Measurements from ENCODE around the gene RERE. TPM values are rescaled to one million over a fixed set of nuclear protein-coding genes. Genes with fewer than 3 reads are reported as not detected.

The RERE gene
- total RNA-seq, 1 experiment from 2014 or later: 161 TPM

GRCh38 chr1:8716238-8716637 is 101.2 kb downstream of the RERE start:
- ATAC-seq (no peak), DNase-seq (ENCODE audit: low spot score) (no peak)
- TF ChIP-seq TCF7 (CRISPR knock-in tag; IDR thresholded peaks at IDR 0.05; ENCODE audit: low read depth) (no peak), ZNF121 (CRISPR knock-in tag; IDR thresholded peaks at IDR 0.05) (0 out of 2 replicates have a peak, but pooled peaks have one; percentile 36)
- H3K4me3 Mint-ChIP-seq: no peak overlapping the region
- no peak overlapping the region for H3K27ac Mint-ChIP-seq
- H3K27me3 Mint-ChIP-seq (ENCODE audit: low read depth): no peaks in the 10 kb centered on the region
- H3K36me3 Mint-ChIP-seq: no peaks in the 10 kb centered on the region
- peaks cover 58% of the 10 kb centered on the region for H3K4me1 Mint-ChIP-seq
- POLR2A ChIA-PET: no interaction called here
- H3K9me3 Mint-ChIP-seq: no peaks in the 10 kb centered on the region
- CTCF ChIA-PET: interaction anchor here (1.2 to 2.6 kb wide), 2 partner anchors 11 to 132 kb away, joined by 4 to 10 read pairs; no protein-coding TSS in a partner anchor

- ATAC-seq (no peak), DNase-seq (ENCODE audit: low spot score) (no peak)
- peaks cover 60% of the 10 kb centered on the region for H3K4me1 Mint-ChIP-seq
- H3K9me3 Mint-ChIP-seq: no peaks in the 10 kb centered on the region
- H3K36me3 Mint-ChIP-seq: no peaks in the 10 kb centered on the region
- TF ChIP-seq NR1H2 (CRISPR knock-in tag; IDR thresholded peaks at IDR 0.05): no peak
- no peak for TF ChIP-seq ZMAT4 (CRISPR knock-in tag; IDR thresholded peaks at IDR 0.05)
- no peak for TF ChIP-seq EMX1 (CRISPR knock-in tag; IDR thresholded peaks at IDR 0.05)
- TF ChIP-seq SMAD4 (CRISPR knock-in tag; IDR thresholded peaks at IDR 0.05): no peak
- no peak for TF ChIP-seq ZNF425 (CRISPR knock-in tag; conservative IDR thresholded peaks at IDR 0.05)
- TF ChIP-seq ETV6 (CRISPR knock-in tag; IDR thresholded peaks at IDR 0.05): no peak
- no peak for TF ChIP-seq PREB (CRISPR knock-in tag; IDR thresholded peaks at IDR 0.05; ENCODE audit: borderline replicate concordance)
- no peak for TF ChIP-seq IRF1 (CRISPR knock-in tag; IDR thresholded peaks at IDR 0.05)
- TF ChIP-seq TEAD4 (CRISPR knock-in tag; IDR thresholded peaks at IDR 0.05): no peak
- no peak for TF ChIP-seq ARID4B (CRISPR knock-in tag; IDR thresholded peaks at IDR 0.05; ENCODE audit: borderline replicate concordance)
- no peak for TF ChIP-seq CREM (CRISPR knock-in tag; IDR thresholded peaks at IDR 0.05)
- no peak overlapping the region for H3K4me3 Mint-ChIP-seq
- CTCF ChIA-PET: no interaction called here
- POLR2A ChIA-PET: no interaction called here
- H3K27me3 Mint-ChIP-seq (ENCODE audit: low read depth): no peaks in the 10 kb centered on the region
- H3K27ac Mint-ChIP-seq: peak overlapping the region; percentile 96
These were observed 103.3 kb downstream of the RERE start for GRCh38 chr1:8714173-8714572.

Measured in WTC11 (cell line).